Bronchial epithelial cell (primary cell): ENCODE results near the gene ZNF445. TPM values are rescaled to one million over a fixed set of nuclear protein-coding genes. Genes with fewer than 3 reads are reported as not detected.
"Not testable (repeated sequence)": the region's sequence is repeated elsewhere in the genome, so short reads cannot be mapped to it uniquely, and the experiment has no call there.

Source experiments
- DNase-seq: peaks from one replicate; pipeline ENCODE4 v3.0.0-alpha.2; 2010; ENCODE audit warnings: low read depth
- FAIRE-seq: peaks from 2 replicates; lab custom pipeline; 2011; peaks lifted over from hg19 to GRCh38; lab: Jason Lieb, UNC
- H3K27me3 ChIP-seq: 2 replicates; pipeline ENCODE4 v1.5.1; 2011; ENCODE audit warnings: low read length; ENCODE audit not compliant: control insufficient read depth, insufficient read depth
- H3K36me3 ChIP-seq: 2 replicates; pipeline ENCODE4 v1.5.1; 2011; ENCODE audit warnings: low read length; ENCODE audit not compliant: control insufficient read depth, insufficient read depth
- H3K4me3 ChIP-seq: 2 replicates; pipeline ENCODE4 v1.5.1; 2011; ENCODE audit warnings: mild to moderate bottlenecking, low read depth, low read length, control low read depth
- CTCF ChIP-seq: IDR thresholded peaks from 2 replicates; pipeline ENCODE4 v1.5.1; 2011; ENCODE audit warnings: mild to moderate bottlenecking, moderate library complexity, low read length, control low read depth, inconsistent platforms; ENCODE audit not compliant: insufficient read depth, severe bottlenecking
- total RNA-seq: library from RNA; depleted of rRNA; stranded (reverse); fragments of >200 nt; gene quantifications from 2 replicates; pipeline ENCODE4 v1.2.1, GENCODE V29; 2014

Gene ZNF445
- total RNA-seq, 1 donor from 2014 or later = 5.8 TPM

GRCh38 chr3:44476181-44476611 is 1.3 kb downstream of the ZNF445 start:
- FAIRE-seq (no peak), DNase-seq (peak; percentile 5)
- no peak for TF ChIP-seq CTCF
- H3K36me3 ChIP-seq = no peaks in the 10 kb centered on the region
- peak overlapping the region; percentile 54 for H3K4me3 ChIP-seq
- H3K27me3 ChIP-seq = no peaks in the 10 kb centered on the region

- H3K4me3 ChIP-seq, FAIRE-seq, H3K27me3 ChIP-seq, H3K36me3 ChIP-seq, DNase-seq: not testable (repeated sequence)
These were observed 2.6 kb downstream of the ZNF445 start for GRCh38 chr3:44474886-44475285.

- H3K36me3 ChIP-seq = no peaks in the 10 kb centered on the region
- FAIRE-seq (no peak), DNase-seq (no peak)
- no peak overlapping the region for H3K4me3 ChIP-seq
- no peak for TF ChIP-seq CTCF
- H3K27me3 ChIP-seq = no peaks in the 10 kb centered on the region
These were observed 7.0 kb downstream of the ZNF445 start for GRCh38 chr3:44470430-44470829.

- FAIRE-seq (no peak), DNase-seq (no peak)
- Histone ChIP-seq H3K36me3 (no peaks in the 10 kb centered on the region), H3K27me3 (no peaks in the 10 kb centered on the region), H3K4me3 (no peak overlapping the region)
- no peak for TF ChIP-seq CTCF
These were observed 7.6 kb downstream of the ZNF445 start for GRCh38 chr3:44469914-44470313.

GRCh38 chr3:44468572-44469520 is 8.6 kb downstream of the ZNF445 start:
- H3K4me3 ChIP-seq = no peak overlapping the region
- no peaks in the 10 kb centered on the region for H3K27me3 ChIP-seq
- DNase-seq (peak; percentile 82), FAIRE-seq (no peak)
- TF ChIP-seq CTCF = no peak
- H3K36me3 ChIP-seq = peaks cover under 1% of the 10 kb centered on the region

GRCh38 chr3:44468099-44468537 is 9.4 kb downstream of the ZNF445 start:
- H3K27me3 ChIP-seq, DNase-seq, H3K4me3 ChIP-seq, H3K36me3 ChIP-seq, FAIRE-seq: not testable (repeated sequence)

- FAIRE-seq (no peak), DNase-seq (no peak)
- TF ChIP-seq CTCF = no peak
- Histone ChIP-seq H3K36me3 (peaks cover 1% of the 10 kb centered on the region), H3K4me3 (no peak overlapping the region), H3K27me3 (no peaks in the 10 kb centered on the region)
These were observed 10.2 kb downstream of the ZNF445 start for GRCh38 chr3:44467241-44467640.

GRCh38 chr3:44464920-44465319 is 12.6 kb downstream of the ZNF445 start:
- not testable (repeated sequence) for H3K36me3 ChIP-seq, DNase-seq, H3K4me3 ChIP-seq, FAIRE-seq, H3K27me3 ChIP-seq
